ENCODE results near the gene HOXD4. TPM values are rescaled to one million over a fixed set of nuclear protein-coding genes. Genes with fewer than 3 reads are reported as not detected.

The HOXD4 gene
- total RNA-seq, 4 donors from 2014 or later: 1.7 to 13.2 (median 7.0) TPM

DNA sequence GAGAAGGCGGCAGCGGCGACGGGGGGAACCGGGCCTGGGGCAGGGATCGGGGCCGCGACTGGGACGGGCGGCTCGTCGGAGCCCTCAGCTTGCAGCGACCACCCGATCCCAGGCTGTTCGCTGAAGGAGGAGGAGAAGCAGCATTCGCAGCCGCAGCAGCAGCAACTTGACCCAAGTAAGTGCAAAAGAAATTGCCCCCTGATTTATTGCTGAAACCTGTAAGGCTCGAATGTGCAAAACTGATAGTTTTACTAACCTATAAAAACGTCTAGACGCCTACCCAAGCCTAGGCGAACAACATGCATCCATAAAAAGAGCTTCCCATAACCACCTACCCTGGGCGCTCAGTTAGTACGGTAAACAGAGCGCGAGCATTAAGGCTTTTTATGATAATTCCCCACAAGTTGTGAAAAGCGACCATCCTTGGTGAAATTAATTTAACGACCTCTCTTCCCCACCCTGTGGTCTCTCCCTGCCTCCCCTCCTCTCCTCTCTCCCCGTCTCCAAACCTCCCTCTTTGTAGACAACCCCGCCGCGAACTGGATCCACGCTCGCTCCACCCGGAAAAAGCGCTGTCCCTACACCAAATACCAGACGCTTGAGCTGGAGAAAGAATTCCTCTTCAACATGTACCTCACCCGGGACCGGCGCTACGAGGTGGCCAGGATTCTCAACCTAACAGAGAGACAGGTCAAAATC, 27.8 kb upstream of the HOXD4 start:
- Histone ChIP-seq H3K27ac (no peak overlapping the region), H3K27me3 (peaks cover 0 to 53% of the 10 kb centered on the region in 2 donors), H3K9me3 (peaks cover 0 to 4% (median 0%) of the 10 kb centered on the region in 4 donors), H3K4me1 (peaks cover 0 to 23% (median 0%) of the 10 kb centered on the region in 4 donors), H3K36me3 (no peaks in the 10 kb centered on the region), H3K4me3 (peak overlapping the region; percentile 10 to 63 (median 47))
- no peak for DNase-seq
- no peak for TF ChIP-seq POLR2A (IDR thresholded peaks at IDR 0.05)
- TF ChIP-seq, protein P1, sequence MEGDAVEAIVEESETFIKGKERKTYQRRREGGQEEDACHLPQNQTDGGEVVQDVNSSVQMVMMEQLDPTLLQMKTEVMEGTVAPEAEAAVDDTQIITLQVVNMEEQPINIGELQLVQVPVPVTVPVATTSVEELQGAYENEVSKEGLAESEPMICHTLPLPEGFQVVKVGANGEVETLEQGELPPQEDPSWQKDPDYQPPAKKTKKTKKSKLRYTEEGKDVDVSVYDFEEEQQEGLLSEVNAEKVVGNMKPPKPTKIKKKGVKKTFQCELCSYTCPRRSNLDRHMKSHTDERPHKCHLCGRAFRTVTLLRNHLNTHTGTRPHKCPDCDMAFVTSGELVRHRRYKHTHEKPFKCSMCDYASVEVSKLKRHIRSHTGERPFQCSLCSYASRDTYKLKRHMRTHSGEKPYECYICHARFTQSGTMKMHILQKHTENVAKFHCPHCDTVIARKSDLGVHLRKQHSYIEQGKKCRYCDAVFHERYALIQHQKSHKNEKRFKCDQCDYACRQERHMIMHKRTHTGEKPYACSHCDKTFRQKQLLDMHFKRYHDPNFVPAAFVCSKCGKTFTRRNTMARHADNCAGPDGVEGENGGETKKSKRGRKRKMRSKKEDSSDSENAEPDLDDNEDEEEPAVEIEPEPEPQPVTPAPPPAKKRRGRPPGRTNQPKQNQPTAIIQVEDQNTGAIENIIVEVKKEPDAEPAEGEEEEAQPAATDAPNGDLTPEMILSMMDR (IDR thresholded peaks at IDR 0.05): no peak

DNA sequence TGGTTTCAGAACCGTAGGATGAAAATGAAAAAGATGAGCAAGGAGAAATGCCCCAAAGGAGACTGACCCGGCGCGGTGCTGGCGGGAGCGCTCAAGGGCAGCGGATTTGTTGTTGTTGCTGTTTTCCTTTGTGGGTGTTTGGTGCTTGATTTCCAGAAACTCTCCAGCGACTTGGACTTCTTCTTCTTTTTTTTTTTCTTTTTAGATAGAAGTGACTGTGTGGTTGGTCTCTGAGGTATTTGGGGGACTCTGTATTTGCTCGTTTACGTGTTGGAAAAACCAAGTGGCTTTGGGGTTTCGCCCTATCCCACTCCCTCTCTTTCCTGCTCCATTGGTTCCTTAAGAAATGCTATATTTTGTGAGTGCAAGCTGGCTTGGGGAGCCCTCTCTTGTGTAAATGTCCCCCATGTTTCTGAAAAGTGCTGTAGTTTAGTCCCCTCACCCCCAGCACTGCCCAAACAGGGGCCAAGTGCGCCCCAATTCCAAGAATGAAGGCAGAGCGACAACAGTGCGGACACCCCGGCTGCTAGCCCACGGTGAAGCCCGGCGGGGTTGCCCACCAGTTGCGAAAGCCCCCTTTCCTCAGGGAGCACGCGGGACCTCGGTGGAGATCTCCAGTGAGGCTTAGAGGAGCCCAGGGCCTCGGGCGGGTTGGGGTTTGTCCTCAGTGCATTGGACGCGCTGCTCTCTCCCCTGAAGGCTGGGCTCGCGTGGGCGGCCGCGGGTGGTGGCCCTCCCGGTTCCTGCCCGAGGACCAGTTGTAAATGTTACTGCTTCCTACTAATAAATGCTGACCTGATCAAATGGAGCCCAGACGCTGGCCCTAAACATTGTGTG, 27.0 kb upstream of the HOXD4 start:
- peaks cover 0 to 59% of the 10 kb centered on the region in 2 donors for H3K27me3 ChIP-seq
- no peak for TF ChIP-seq POLR2A (IDR thresholded peaks at IDR 0.05)
- TF ChIP-seq, protein P1 (IDR thresholded peaks at IDR 0.05): no peak
- H3K9me3 ChIP-seq: peaks cover 0 to 4% (median 0%) of the 10 kb centered on the region in 4 donors
- peaks cover 0 to 30% (median 0%) of the 10 kb centered on the region in 4 donors for H3K4me1 ChIP-seq
- no peaks in the 10 kb centered on the region for H3K36me3 ChIP-seq
- H3K4me3 ChIP-seq: peak overlapping the region in 1 of 4 donors; percentile 57
- DNase-seq: peak in 1 of 3 donors; percentile 41
- no peak overlapping the region for H3K27ac ChIP-seq

DNA sequence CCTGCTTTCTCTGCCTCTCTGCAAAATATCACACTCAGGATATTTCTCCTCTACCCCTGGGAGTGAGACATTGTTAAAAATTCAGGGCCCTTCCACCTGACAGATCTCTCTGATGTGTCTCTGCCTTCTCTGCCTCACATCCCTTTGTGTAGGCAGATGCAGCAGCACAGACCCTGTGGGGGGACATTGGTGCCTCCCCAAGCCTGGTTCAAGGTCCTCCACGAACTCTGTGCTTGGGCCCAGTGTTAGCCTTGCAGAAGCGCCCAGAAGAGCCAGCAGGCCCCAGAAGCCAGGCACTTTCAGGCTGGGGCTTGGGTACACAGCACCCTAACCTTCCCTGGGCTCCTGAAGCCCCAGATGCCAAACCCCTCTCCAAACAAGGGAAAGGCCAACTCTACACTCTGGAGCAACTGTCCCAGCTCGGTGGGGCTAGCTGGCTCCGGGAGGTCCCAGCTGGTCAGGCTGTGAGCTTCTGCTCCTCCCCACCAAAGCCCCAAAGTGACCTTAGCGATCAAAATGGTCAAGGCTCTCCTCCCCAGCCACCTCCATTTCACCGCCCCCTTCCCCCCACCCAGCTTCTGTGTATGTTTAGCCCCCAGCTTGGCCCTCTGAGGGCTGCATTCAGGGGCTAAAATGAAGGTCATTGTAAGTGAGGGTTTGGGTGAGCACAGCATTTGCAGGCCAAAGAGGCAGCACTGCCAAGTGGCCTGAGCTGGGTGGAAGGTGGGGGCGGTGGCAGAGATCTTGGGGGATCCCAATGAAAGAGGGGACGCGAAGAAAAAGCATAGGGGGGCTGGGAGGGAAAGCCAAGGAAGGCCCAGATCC, 26.2 kb upstream of the HOXD4 start:
- Histone ChIP-seq H3K4me3 (no peak overlapping the region), H3K27ac (no peak overlapping the region), H3K36me3 (no peaks in the 10 kb centered on the region), H3K9me3 (peaks cover 0 to 4% (median 0%) of the 10 kb centered on the region in 4 donors), H3K27me3 (peaks cover 0 to 57% of the 10 kb centered on the region in 2 donors), H3K4me1 (peaks cover 0 to 34% (median 0%) of the 10 kb centered on the region in 4 donors)
- DNase-seq: peak in 1 of 3 donors; percentile 41
- TF ChIP-seq, protein P1 (IDR thresholded peaks at IDR 0.05): no peak
- TF ChIP-seq POLR2A (IDR thresholded peaks at IDR 0.05): no peak

DNA sequence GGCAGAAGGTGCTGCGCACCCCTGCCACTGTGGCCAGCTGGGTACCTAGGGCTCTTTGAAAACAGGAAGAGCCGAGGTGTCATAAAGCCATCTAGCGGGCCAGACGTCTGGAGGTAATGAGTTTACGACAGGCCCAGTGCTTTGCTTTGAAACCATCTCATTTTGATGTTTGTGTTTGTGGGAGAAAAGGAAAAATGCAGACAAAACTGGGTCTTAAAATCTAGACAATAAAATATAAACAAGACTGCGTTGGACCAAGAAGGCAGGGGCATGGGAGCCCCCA, 25.6 kb upstream of the HOXD4 start:
- DNase-seq: no peak
- Histone ChIP-seq H3K27ac (no peak overlapping the region), H3K27me3 (peaks cover 0 to 55% of the 10 kb centered on the region in 2 donors), H3K9me3 (peaks cover 0 to 4% (median 0%) of the 10 kb centered on the region in 4 donors), H3K4me1 (peaks cover 0 to 38% (median 0%) of the 10 kb centered on the region in 4 donors), H3K4me3 (no peak overlapping the region), H3K36me3 (no peaks in the 10 kb centered on the region)
- no peak for TF ChIP-seq POLR2A (IDR thresholded peaks at IDR 0.05)
- TF ChIP-seq, protein P1 (IDR thresholded peaks at IDR 0.05): no peak

Data from Peyer's patch (tissue), 4 donors.